EH (cell line): ENCODE measurements around the gene CDNF.

ENCODE experiments used
- DNase-seq: peaks from one replicate; pipeline ENCODE4 v3.0.0-alpha.2; 2015; ENCODE audit warnings: low read depth

CDNF gene

DNA sequence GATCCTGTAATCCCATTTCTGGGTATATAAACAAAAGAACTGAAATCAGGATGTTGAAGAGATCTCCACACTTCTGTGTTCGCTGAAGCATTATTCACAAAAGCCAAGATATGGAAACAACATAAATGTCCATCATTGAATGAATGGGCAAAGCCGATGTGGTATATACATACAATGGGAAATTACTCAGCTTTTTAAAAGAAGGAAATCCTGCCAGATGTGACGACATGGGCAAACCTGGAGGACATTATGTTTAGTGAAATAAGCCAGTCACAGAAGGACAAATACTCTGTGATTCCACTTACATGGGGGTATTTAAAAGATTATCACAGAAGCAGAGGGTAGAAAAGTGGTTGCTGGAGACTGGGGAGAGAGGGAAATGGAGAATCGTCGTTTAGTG is 39.2 kb downstream of the CDNF start:
- DNase-seq, result no peak

DNA sequence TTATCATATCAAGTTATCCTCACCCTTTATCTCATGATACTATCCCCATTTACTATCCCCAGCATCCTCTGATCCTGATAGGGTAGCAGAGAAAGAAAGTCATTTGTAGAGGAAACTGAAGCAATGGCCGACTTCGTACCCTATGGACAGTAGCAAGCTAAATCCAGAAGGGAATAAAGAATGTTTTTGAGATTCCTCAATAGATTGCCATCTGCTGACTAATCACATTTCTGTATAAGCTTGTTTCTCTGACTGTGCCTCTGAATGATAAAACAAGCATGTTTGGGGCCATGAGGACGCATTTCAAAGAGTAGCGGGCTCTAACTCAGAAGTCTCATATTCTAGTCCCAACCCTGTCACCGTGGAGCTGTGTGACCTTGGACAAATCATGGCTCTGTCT is 49.9 kb downstream of the CDNF start:
- DNase-seq, result peak; percentile 41

DNA sequence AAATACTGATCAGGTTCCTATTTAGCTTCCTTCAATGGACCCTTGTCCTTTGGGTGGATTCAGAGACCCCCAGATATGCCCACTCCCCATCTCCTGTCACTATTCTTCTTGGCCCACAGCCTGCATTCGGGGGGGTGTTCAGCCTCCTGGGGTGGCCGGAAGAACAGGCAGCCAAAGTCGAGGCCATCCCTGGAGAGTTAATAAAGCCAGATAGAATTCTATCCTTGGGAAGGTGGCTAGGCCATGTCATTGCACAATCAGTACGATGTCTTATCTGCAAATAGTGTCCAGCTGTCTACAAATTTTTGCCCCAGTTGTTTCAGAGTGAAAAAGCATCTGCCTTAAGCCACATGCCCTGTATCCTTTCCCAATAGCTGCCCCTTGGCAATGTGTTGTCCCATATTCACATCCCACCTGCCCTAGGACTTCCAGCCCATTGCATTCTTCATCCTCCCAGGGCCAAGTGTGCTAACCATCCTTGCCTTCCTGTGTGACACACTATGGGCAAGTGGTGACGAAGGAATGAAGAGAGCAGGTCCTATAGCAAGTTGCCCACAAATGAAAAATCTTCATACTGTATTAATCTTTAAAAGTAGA is 53.3 kb downstream of the CDNF start:
- no peak for DNase-seq

DNA sequence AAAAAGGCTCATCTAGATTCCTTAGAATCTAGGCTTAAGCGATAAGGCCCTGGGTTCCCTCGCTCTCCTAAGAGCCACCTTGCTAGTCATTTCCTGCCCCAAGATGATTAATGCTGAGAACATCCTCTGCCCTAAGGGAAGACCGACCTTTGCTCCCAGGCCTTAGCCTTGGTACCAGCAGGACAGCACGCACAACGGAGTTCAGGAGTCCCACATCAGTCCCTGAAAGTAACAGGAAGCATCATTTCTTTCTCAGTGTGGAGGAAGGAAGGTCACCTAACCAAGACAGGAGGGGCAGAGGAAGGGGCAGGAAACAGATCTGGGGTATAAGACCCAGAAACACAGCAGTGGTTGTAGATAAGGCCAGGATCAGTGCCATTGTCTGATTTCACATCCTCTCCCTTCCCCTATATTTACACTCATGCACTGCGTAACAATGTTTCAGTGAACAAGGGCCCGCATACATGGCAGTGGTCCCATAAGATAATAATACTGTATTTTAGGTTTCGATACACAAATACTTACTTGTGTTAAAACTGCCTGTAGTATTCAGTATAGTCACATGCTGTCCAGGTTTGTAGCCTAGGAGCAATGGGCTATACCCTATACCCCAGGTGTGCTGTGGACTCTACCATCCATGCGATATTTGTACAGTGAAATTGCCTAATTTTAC is 55.0 kb downstream of the CDNF start:
- peak; percentile 92 for DNase-seq

DNA sequence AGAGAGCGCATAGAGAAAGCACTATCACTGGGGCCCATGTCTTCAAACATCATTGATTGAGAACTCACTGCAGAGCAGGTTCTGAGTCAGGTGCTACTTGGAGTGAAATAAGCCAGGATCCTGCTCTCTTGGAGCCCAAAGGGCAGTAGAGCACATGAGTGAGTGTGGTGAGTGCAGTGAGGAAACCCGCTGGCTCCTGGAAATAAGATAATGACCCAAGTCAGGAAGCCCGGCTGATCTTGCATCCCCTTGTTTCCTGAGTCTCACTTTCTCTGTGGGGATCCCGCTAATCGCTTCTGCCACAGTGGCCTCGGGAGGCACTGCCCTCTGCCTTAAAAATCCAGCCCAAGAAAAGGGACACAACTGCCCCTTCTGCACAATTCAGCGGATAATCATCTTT is 56.1 kb downstream of the CDNF start:
- no peak for DNase-seq

DNA sequence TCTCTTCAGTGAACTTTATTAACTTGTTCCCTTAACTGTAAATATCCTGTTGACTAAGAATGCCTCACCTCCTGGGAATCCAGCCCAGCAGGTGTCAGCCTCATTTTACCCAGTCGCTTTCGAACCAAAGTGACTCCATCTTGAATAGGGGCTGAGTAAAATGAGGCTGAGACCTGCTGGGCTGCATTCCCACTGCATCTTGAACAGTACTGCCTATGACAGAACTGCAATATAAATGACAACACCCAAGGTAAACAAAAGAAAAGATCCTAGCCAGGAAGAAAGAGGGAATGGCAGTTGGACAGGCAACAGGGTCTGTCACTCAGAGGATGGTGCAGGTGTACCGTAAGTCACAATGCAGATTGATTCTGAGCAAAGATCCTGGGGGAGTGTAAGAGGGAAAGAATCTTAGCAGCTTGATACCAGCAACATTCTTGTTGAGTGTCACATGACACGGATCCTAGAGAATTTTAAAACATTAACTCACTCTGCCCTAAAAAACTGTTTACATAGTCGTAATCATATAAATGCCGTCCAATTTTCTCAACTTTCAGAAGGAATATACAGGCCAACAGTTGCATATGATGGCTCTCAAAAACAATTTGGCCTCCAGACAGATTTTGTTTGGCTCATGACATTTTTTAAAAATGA is 58.7 kb downstream of the CDNF start:
- DNase-seq, result peak; percentile 93

DNA sequence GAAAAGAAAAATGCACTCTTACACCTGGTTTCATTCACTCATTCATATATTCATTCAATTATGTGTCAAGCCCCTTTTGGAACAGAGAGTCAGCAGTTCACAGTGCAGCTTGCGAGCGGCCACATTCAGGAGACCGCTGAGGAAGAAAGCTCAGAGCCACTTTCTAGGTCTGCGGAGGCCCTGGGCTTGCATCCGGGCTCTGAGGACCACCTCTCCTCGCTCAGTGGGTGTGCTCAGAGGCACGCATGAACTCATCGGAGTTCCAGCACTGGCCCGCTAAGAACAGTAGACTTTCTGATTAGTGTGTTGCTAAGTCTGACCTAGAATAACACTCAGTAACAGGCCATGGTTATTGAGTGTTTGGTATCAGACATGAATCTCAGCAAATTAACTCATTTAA is 61.3 kb downstream of the CDNF start:
- no peak for DNase-seq

DNA sequence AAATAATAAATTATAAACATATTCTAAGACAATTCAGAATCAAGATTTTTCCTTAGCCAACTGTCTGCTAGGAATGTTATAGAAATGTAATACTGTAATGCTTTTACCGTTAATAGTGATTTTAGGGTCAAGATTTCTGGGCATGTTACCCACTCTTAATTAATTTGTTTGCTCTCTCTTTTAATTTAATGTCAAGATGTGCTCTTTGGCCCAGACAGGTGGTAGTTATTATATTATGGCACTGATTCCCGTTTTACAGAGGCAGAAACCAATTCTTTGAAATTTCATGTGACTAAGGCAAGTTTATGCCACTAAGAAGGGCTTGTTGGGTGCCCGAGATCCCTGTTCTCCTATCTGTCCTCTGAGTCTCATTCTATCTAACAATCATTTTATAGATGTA is 62.2 kb downstream of the CDNF start:
- no peak for DNase-seq

DNA sequence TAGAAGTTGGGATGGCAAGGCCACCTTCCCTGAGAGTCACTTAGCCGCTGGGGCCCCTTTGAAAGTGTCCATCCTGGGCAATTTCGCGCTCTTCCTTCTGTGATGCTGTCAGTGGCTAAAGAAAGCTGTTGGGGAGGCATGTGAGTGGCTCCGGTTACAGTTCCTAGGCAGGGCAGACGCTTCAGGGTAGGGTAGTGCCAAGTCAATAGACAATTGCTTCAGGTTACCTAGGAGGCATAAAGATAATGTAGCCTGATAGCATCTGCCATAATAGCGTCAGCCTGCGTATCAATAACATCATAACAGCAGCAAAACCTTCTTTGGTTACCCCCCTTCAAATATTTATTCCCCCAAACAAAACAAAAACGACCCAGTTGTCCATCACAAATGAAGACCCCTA is 63.0 kb downstream of the CDNF start, which contains the start of gene FAM107B:
Gene FAM107B (minus strand): TSS at position 101 of the 400 bp plus-strand sequence. CDS start 234 bp downstream, outside the sequence.
- DNase-seq, result no peak

DNA sequence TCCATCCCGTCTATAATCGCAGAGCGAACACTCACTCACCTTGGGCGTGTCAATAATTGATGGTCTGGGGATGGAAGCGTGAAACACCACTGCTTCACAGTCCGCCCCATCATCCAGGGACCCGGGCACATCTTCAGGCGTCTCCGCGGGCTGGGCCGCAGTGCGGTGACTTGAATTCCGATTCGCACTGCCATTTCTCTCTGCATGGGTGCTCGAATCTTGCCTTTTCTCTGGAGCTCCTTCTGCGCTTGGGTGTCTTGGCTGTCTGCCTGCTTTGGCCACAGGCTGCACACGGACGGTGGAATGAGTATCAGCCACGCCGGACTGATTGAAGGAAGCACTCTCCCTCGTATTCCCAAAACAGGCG is 63.6 kb downstream of the CDNF start:
- DNase-seq, result no peak

DNA sequence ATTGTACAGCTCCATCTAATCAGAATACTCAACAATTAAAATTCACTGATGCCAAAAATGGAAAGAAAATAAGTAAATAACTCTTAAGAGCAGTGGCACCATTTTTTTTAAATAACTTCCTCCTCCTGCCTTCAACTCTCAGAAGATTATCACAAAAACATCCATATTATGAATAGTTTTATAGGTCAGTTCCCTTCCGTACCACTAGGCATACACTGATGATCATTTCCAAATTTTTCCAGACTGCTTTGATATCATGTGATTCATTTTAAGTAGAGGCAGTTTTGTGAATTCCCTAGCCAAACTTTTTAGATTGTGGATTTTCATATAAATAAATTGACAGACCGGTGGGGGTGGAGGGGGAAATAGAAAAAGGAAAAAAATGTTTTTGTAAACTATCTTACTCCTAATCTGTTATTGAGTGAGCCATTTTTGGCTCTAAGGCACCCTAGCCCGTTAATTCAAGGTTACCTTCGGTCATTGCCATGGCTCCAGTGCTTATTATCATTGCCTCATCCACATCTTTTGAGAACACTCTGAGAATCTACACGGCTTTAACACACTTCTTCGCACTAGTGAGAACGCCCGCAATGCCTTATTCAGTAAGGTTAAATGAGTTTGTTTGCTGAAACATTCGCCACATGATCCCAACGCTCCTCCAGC is 64.2 kb downstream of the CDNF start:
- no peak for DNase-seq

DNA sequence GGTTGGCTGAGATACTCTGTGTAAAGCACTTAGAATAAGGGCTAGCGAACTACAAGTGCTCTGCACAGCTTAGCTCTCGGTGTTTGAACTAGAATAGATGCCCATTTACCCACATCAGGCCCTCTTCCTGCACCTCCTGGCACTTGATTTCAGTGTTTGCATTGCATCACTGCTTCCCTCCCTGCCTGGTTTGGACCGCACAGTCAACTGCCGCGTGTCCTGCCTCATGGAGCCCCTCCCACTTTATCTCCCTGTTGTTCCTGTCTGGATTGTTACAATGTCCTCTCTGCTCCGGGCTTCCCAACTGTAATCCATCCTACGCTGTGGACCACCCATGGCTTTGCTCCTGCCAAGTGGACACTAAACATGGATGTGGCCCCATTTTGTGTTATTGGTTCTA is 65.4 kb downstream of the CDNF start:
- DNase-seq, result no peak

DNA sequence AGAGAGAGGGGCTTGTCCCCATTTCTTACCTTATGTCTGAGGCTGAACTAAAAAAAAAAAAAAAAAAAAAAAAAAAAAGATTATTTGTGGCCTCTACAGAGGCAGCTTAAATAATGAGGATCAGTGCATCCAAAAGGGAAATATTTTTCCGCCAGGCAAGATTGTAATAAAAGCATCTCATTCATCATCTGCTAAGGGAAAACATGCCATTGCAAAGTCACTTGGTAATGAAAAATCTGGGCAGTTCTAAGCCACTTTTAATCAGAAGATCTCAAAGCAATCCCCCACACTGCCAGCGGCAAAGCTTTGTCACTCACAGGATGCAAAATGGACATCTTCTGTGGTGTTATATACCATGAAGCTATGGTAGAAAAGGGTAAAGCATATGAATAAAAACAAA is 66.9 kb downstream of the CDNF start:
- DNase-seq, result no peak
